ENCODE data around the gene YOD1. TPM values are rescaled to one million over a fixed set of nuclear protein-coding genes. Genes with fewer than 3 reads are reported as not detected.

Gene YOD1
- total and polyA plus RNA-seq, 10 of the 15 experiments (the other 5 are each of a cell fraction or from before 2014, with no cell fraction given) = 2.1 to 7.9 (median 5.0) TPM

- no peak for TF ChIP-seq BMI1 (IDR thresholded peaks at IDR 0.05; ENCODE audit: borderline replicate concordance)
- TF ChIP-seq, protein P1, sequence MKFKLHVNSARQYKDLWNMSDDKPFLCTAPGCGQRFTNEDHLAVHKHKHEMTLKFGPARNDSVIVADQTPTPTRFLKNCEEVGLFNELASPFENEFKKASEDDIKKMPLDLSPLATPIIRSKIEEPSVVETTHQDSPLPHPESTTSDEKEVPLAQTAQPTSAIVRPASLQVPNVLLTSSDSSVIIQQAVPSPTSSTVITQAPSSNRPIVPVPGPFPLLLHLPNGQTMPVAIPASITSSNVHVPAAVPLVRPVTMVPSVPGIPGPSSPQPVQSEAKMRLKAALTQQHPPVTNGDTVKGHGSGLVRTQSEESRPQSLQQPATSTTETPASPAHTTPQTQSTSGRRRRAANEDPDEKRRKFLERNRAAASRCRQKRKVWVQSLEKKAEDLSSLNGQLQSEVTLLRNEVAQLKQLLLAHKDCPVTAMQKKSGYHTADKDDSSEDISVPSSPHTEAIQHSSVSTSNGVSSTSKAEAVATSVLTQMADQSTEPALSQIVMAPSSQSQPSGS (IDR thresholded peaks at IDR 0.05; ENCODE audit: low read length) = no peak
- no peak for TF ChIP-seq MYB (IDR thresholded peaks at IDR 0.05; ENCODE audit: borderline replicate concordance, low read depth, low read length)
These were observed 3.5 kb upstream of the YOD1 start (continued) for GRCh38 chr1:207054491-207054890.

- ChIA-PET SMC1A (ENCODE audit: uncharacterized antibody, unreplicated experiment) (interaction anchor here (1.1 to 2.3 kb wide), 4 partner anchors 17 to 353 kb away, joined by 3 to 10 read pairs (median 3); no protein-coding TSS in a partner anchor), CTCF (interaction anchor here (0.9 to 9.2 kb wide), 12 partner anchors 19 to 465 kb away, joined by 3 to 131 read pairs (median 4); partner anchors contain the start of gene CR2), POLR2A (interaction anchor here (0.6 to 1.5 kb wide), 5 partner anchors 18 to 403 kb away, joined by 3 to 4 read pairs (median 3); no protein-coding TSS in a partner anchor), RAD21 (ENCODE audit: unreplicated experiment) (interaction anchor here (1.0 to 1.9 kb wide), 6 partner anchors 22 to 446 kb away, joined by 3 to 6 read pairs (median 4); partner anchors contain the start of gene CD55)
- BruUV-seq (replicated peaks) = TSS peak; percentile 73
- peak within 1 kb of the TSS; percentile 31; the same call in 1 of the 2 replicates for H3K27ac ChIP-seq (ENCODE audit: control insufficient read depth, insufficient read depth)
- intact Hi-C loops (cut with micrococcal nuclease; ENCODE audit: unreplicated experiment) = loop anchor here (5.0 kb wide), 1 partner anchor 121 kb away; no protein-coding TSS in a partner anchor
- peaks cover 23% of the 10 kb centered on the region for H3K79me2 ChIP-seq (ENCODE audit: control insufficient read depth, insufficient read depth, low read length)
- whole genome bisulfite sequencing (ENCODE audit: insufficient coverage, insufficient replicate concordance, low lambda C conversion rate, missing lambda C conversion rate) = 3% methylated on average over 56 of the region's 56 CpGs
- H3K9ac ChIP-seq (ENCODE audit: control insufficient read depth, insufficient read depth, low read length) = peak within 1 kb of the TSS; percentile 68
- in situ Hi-C loops (cut with MboI) = no loop called here
- peak; percentile 72 for FAIRE-seq
- H4K20me1 ChIP-seq (ENCODE audit: control insufficient read depth, insufficient read depth) = no peaks in the 10 kb centered on the region
- H3K4me1 ChIP-seq (ENCODE audit: control insufficient read depth, insufficient read depth, low read length) = peaks cover 21% of the 10 kb centered on the region
- H3K27me3 ChIP-seq (replicated peaks in 1 of 2; ENCODE audit: control insufficient read depth in 2 of 2, insufficient read depth in 2 of 2, low read length in 1 of 2) = no peaks in the 10 kb centered on the region
- H3K9me3 ChIP-seq (replicated peaks; ENCODE audit: control insufficient read depth, insufficient read depth, low read length) = no peaks in the 10 kb centered on the region; the same call in 2 of the 3 replicates
- peaks cover 0 to 8% of the 10 kb centered on the region in 2 experiments; a peak in 1 of 4 replicates for H3K36me3 ChIP-seq (ENCODE audit: control insufficient read depth in 2 of 2, insufficient read depth in 2 of 2, low read length in 1 of 2)
- peak within 1 kb of the TSS; percentile 100 for H2AFZ ChIP-seq (ENCODE audit: control insufficient read depth, low read depth, low read length)
- peak within 1 kb of the TSS; percentile 99 for H3K4me2 ChIP-seq (ENCODE audit: control insufficient read depth, insufficient read depth)
- peak; percentile 66 for DNase-seq (ENCODE audit: low read depth, low spot score)
- H3K4me3 ChIP-seq = peak within 1 kb of the TSS; percentile 82
- ATAC-seq = peak; percentile 87
- TF ChIP-seq BACH1 (IDR thresholded peaks at IDR 0.05; ENCODE audit: borderline replicate concordance) (no peak), RELA (IDR thresholded peaks at IDR 0.05; ENCODE audit: borderline replicate concordance, partially characterized antibody) (peak; percentile 21), ATF3 (IDR thresholded peaks at IDR 0.05; ENCODE audit: borderline replicate concordance, extremely low read depth, low read depth, low read length) (no peak), SPI1 (IDR thresholded peaks at IDR 0.05; ENCODE audit: borderline replicate concordance, insufficient read depth, low read depth, low read length) (no peak), TAF1 (IDR thresholded peaks at IDR 0.05; ENCODE audit: borderline replicate concordance, low read depth, low read length) (no peak), USF1 (IDR thresholded peaks at IDR 0.05; ENCODE audit: borderline replicate concordance, extremely low read length, insufficient read depth, low read depth, low read length) (peak; percentile 52), CHD2 (IDR thresholded peaks at IDR 0.05; ENCODE audit: borderline replicate concordance, low read depth, low read length) (peak; percentile 99), NR2C2 (IDR thresholded peaks at IDR 0.05; ENCODE audit: borderline replicate concordance, control insufficient read depth, insufficient read length, low read depth) (no peak), CREM (IDR thresholded peaks at IDR 0.05; ENCODE audit: low read depth) (peak; percentile 5; the same call in 1 of the 2 replicates), MEF2B (IDR thresholded peaks at IDR 0.05; ENCODE audit: partially characterized antibody, poor library complexity, severe bottlenecking) (no peak), FOXK2 (IDR thresholded peaks at IDR 0.05) (no peak)
- TF ChIP-seq, protein P2, sequence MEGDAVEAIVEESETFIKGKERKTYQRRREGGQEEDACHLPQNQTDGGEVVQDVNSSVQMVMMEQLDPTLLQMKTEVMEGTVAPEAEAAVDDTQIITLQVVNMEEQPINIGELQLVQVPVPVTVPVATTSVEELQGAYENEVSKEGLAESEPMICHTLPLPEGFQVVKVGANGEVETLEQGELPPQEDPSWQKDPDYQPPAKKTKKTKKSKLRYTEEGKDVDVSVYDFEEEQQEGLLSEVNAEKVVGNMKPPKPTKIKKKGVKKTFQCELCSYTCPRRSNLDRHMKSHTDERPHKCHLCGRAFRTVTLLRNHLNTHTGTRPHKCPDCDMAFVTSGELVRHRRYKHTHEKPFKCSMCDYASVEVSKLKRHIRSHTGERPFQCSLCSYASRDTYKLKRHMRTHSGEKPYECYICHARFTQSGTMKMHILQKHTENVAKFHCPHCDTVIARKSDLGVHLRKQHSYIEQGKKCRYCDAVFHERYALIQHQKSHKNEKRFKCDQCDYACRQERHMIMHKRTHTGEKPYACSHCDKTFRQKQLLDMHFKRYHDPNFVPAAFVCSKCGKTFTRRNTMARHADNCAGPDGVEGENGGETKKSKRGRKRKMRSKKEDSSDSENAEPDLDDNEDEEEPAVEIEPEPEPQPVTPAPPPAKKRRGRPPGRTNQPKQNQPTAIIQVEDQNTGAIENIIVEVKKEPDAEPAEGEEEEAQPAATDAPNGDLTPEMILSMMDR (IDR thresholded peaks at IDR 0.05 in 2 of 3, conservative IDR thresholded peaks at IDR 0.05 in 1 of 3; ENCODE audit: control insufficient read depth in 2 of 3, extremely low read depth in 1 of 3, insufficient read depth in 1 of 3, low read depth in 3 of 3, low read length in 3 of 3) = peak in 2 of 3 experiments; percentile 18 to 31; a peak in 2 of 6 replicates
These were observed 2.1 kb upstream of the YOD1 start, which contains the start of gene PFKFB2 for GRCh38 chr1:207052911-207053769. Gene PFKFB2 (plus strand): TSS chr1:207053275. CDS start chr1:207054718, 1,443 bp downstream.
